ENCODE measurements around the gene R3HDML.
"Not testable (repeated sequence)": the region's sequence is repeated elsewhere in the genome, so short reads cannot be mapped to it uniquely, and the experiment has no call there.

R3HDML gene

GRCh38 chr20:44336725-44337380, at the start of gene R3HDML:
R3HDML (plus strand) TSS chr20:44337043; CDS start chr20:44337158, 115 bp downstream.
- DNase-seq, result no peak

GRCh38 chr20:44287272-44288097, 49.4 kb upstream of the R3HDML start:
- DNase-seq, result no peak

GRCh38 chr20:44288252-44288651, 48.6 kb upstream of the R3HDML start:
- DNase-seq, result no peak

- no peak for DNase-seq
Observed at GRCh38 chr20:44291754-44292153, 45.1 kb upstream of the R3HDML start.

GRCh38 chr20:44296011-44296410, 40.8 kb upstream of the R3HDML start:
- DNase-seq, result peak; percentile 87

- DNase-seq, result no peak
Observed at GRCh38 chr20:44297721-44298120, 39.1 kb upstream of the R3HDML start.

- DNase-seq, result not testable (repeated sequence)
Observed at GRCh38 chr20:44299011-44299535, 37.8 kb upstream of the R3HDML start.

GRCh38 chr20:44301285-44301684, 35.6 kb upstream of the R3HDML start:
- no peak for DNase-seq

- DNase-seq, result no peak
Observed at GRCh38 chr20:44302026-44302669, 34.7 kb upstream of the R3HDML start.

- no peak for DNase-seq
Observed at GRCh38 chr20:44302736-44303135, 34.1 kb upstream of the R3HDML start.

- DNase-seq, result no peak
Observed at GRCh38 chr20:44304383-44304782, 32.5 kb upstream of the R3HDML start.

- no peak for DNase-seq
Observed at GRCh38 chr20:44306927-44307326, 29.9 kb upstream of the R3HDML start.

GRCh38 chr20:44309763-44310663, 26.8 kb upstream of the R3HDML start:
- no peak for DNase-seq

GRCh38 chr20:44310664-44311639, 25.9 kb upstream of the R3HDML start, which contains the start of gene FITM2:
FITM2 (minus strand) TSS chr20:44311202; CDS start chr20:44311148, 54 bp downstream.
- peak; percentile 95 for DNase-seq

- DNase-seq, result no peak
Observed at GRCh38 chr20:44314870-44315269, 22.0 kb upstream of the R3HDML start.

GRCh38 chr20:44319839-44320422, 16.9 kb upstream of the R3HDML start:
- DNase-seq, result no peak

- DNase-seq, result peak; percentile 89
Observed at GRCh38 chr20:44324343-44324742, 12.5 kb upstream of the R3HDML start.

GRCh38 chr20:44326391-44327159, 10.3 kb upstream of the R3HDML start:
- DNase-seq, result no peak

GRCh38 chr20:44327748-44328147, 9.1 kb upstream of the R3HDML start:
- not testable (repeated sequence) for DNase-seq

GRCh38 chr20:44328428-44328827, 8.4 kb upstream of the R3HDML start:
- DNase-seq, result no peak
